CD4-positive, alpha-beta T cell treated with Interleukin-6 for 4 hours (primary cell): ENCODE results near the gene MEIS2.

ENCODE experiments used
- DNase-seq: peaks from one replicate; pipeline ENCODE4 v3.0.0-alpha.2; 2020; ENCODE audit warnings: mixed read lengths

Gene MEIS2

DNA sequence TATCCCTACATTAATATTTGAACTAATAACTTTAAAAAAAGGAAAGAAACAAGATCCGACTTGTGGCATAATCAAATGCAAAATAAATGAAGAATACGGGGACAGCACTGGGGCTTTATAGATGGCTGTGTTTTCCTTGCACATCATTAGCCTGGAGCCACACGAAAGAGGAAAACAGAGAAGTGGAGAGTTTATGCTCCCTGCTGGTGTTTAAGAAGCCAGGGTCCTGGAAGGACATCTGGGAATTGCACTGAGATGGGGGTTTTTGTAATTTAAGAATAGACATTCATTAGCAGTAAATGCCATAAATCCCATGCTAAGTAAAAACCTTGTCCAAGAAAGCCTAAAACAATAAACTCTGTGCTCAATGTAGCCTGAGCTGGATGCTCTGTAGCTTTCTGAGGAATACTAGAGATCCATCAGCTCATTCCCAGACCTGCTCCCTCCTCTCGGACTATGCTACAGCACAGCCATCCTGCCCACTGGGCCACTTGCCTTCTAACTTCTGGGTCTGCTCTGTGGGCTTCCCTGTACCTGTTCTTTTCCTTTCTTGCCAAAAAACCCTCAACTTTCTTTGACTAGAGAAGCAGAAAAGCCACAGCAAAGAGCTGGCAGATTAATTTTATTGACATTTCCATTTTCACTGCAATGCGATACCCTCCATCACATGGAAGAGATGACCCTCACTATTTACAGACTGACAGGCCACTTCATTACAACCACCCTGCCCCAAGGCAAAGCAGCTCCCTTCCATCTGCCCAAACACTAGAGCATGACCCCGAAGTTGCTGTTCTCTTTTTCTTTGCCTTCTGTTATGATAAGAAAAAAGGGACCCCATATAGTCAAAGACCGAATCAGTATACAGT is 62.3 kb downstream of the MEIS2 start:
- no peak for DNase-seq

DNA sequence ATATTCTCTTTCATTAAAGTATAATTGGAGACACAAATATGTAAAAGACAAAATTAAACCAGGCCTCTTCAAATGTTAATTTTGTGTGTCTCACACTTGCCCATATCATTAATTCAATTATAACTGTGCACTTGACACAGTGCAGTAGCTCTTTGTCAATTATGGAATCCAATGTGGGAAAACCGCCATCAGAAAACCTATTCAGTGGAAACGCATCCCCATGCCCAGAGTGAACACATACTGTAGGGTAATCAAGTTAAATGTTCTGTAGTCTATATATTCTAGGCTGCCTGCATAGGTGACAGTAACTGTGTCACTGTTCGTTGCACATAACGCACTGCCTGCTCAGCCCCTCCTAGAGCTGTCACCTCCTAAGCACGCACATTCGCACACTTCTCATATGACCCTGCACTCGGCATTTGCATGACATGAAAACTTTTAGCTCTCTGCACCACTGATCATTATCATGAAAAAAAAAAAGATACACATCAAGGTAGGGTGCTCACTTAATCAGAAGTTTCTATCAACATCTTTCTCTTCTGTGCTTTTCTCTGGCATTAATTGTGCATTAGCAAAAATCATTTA is 63.2 kb downstream of the MEIS2 start:
- no peak for DNase-seq

DNA sequence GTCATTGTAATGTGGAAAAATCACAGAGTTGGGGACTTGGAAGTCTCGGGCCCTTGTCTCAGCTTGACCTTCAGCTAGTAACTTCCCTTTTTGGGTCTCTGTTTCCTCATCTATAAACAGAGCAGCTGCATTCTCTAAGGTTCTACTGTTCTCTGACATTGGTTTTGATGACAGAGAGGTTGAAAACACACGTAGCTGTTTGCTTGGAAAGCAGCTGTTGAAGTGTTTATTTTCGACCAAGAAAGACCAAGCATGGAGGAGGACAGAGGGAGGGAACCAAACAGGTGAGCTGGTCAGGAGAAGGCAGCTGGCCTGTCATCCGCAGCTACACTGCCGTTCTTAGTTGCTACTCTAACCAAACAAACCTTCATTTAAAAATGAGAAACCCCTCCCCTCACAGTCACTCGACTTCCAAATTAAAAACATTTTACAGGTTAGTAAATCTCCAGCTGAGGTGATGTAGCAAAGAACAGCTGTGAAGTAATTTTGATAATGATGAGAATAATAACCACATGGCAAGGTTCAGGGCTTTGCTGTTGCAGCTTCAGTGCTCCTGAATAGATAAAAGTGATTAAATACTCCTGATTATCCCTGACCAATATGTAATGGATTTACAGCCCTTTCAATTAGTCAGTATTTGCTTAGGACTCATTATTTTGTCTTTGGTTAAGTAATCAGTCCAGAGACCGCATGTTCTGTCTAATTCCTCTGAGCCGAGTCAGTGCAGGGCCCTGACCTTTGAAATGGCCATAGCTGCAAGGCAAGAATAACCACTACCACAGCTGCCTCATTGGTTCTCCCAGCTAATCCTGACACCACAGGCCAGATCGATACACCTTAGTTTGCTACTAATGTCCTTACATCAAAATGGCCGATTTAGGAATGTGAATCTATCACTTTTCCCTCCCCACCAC is 65.3 kb downstream of the MEIS2 start:
- DNase-seq: no peak

DNA sequence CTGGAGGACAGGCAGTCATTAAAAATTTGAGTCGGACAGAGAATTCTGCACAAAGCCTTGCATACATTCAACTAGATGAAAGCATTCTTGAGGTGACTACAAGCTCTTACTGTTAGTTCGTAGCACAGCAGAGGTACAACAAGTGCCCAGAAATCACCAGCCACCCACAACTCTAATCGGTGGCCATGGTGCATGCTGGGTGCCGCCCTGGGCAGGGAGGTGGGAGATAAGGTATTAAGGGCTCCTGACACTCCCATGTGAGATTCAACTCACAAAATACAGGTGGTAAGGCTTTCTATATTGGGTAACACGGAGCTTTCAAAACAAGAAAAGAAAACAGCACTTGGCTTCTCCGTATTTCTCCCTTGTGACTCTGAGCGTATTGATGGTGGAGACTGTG is 66.0 kb downstream of the MEIS2 start:
- no peak for DNase-seq

DNA sequence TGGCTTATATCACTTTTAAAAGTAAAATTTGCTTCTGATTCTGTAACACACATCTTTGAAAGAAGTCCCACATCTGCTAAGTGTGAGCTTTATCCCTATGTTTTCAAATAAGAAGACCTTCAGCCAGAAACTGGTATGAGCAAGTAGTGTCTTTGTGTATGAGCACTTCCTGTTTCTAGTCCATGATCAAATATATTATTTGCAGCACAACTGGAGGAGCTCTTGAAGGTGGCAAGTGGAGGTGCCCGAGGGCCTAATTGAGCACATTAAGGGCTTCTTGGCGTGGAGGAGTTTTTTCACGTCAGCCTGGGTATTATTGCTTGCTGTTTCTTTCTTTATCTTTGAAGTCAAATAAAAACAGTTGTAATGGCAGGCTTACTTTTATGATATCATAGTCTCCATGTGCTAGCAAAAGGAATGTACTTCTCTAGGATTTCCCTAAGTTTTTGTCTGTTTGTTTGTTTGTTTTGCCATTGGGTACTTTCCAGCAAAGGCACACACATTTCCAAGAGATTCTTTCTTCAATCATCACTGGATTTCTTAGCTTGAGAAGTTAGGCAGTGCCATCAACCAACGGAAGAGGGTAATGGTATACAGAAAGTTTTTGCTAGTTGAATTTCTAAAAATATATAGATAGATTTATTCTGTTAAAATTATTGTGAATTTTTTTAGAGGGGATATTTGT is 68.1 kb downstream of the MEIS2 start:
- no peak for DNase-seq

DNA sequence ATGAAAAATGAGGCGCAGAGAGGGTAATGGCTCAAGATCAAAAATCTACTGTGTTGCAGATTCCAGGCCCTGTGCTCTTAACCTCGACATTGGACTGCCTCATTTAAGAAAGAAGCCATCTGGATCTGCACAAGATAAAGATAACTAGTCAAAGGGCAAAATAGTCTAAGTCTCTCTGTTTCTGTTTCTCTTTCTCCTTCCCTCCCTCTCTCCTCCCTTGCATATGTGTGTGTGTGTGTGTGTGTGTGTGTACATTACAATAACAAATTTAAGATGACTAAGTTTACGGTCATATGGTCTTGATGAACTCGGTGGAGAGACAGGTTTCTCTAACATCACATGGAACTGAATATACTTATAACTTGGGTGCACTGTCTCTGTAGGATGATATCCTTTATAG is 69.2 kb downstream of the MEIS2 start:
- DNase-seq: no peak

DNA sequence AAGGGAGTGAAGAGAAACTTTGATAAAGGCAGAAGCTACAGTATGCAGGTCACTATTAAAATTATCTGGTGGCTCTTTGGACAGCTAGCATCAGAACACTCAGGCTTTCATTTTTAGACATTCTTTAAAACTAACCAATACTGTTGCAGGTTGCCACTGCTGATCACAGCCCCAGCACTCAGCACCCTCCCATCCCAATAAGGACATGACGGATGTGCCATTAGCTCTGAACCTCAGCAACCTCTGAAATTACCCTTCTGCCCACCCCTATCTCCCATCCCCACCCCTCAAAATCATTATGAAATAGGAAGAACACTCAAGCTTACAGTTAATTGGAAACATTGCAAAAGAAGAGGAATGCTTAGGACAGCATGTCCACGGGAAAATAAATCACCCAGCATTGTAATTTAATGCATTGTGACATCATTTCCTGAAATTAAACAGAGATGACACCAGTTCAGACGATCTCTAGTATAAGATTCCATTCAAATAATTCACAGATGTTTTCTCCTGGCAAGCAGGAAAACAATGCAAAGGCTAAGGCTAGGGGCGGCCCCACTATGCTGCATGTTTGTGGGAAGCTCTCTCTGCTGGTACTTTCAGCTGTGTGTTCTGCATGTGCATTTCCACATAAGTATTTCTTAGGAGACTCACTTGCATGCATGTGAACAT is 71.6 kb downstream of the MEIS2 start:
- no peak for DNase-seq

DNA sequence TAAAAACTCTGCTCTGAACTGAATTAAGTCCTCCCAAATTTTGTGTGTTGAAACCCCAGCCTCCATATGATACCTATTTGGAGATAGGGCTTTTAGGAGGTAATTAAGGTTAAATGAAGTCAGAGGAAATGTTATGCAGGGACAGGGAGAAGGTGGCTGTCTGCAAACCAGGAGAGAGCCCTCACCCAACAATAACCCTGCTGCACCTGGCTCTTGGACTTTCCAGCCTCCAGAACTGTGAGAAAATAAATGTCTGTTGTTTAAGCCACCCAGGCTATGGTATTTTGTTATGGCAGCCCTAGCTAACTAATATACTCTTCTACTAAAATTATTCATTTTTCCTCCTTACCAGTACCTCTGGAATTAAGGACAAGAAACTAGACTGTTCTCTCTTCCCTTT is 79.5 kb downstream of the MEIS2 start:
- no peak for DNase-seq

DNA sequence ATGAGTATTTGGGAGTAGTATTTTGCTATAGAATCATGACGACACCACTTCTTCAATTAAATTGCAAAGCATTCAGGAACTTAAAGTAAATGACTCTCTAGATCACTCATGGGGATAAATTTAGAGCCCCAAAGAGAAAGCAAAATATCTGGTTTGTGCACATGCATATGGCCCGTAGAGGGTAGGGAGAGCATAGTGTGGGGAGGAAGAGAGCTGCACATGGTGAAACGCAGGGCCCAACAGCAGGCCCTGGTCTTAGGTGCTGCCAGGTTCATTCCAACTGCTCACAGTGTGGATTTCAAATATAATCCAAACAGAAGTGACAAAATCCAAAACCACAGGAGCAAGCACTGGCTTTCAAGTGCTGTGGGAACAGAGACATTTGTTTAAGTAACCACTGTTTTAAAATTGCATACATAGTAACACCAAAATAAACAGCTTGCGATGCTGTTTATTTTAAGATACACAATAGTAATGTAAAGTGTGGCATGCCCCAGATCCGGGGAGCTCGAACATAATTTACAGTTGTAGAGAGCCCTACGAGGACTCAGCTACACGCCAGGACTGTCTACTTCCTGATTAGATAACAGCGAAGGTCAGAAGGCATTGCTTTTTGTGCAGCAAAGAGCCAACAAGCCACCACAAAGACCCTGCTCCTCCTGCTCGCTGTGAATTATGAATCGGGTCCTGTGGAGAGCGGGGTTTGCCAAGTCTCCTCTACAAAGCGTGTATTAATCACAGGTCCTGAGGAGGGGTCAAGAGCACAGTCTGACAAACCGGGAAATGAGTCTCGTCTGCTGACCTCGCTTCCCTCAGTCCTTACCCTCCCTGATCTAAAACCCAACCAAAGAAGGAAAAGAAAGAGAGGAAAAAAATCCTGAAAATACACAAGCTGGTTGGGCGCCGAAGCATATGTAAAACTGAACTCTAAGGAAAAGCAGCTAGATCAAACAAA is 80.6 kb downstream of the MEIS2 start:
- no peak for DNase-seq

DNA sequence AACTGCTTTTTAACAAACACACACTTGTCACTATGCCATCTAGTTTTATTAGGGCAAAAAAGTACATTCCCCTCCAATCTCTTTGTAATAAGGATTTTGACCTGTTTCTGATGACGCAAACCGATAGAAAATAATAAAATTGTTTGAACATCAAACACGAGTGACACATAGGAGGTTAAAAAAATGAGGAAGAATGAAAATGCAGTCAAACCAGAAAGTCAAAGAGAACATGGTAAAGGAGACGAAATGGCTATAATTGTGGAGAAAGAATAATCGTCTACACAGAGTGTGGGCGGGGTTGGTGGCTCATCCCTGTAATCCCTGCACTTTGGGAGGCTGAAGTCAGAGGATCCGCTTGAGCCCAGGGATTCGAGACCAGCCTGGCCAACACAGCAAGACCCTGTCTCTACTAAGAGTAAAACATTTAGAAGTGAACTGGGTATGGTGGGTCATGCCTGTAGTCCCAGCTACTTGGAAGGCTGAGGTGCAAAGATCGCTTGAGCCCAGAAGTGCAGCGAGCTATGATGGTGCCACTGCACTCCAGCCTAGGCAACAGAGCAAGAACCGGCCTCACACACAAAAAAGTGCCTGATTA is 83.2 kb downstream of the MEIS2 start:
- no peak for DNase-seq

DNA sequence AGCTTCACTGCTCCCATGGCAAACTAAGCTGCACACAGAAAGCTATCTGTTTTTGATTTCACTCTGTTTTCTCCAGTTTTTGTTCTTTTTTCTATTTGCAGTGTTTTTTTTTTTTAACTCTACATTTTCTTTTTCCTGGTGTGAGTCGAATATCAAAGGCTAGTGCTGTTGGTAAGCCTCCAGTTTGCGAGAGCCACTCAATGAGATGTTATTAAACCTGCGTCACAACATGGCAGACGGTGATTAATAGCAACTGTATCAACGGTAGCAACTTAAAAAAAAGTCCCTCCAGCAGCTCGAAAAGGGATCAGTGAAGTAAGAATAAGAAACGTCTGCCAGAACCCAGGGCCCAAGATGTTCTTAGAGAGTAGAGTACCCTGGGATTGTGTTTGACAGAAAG is 84.1 kb downstream of the MEIS2 start:
- no peak for DNase-seq

DNA sequence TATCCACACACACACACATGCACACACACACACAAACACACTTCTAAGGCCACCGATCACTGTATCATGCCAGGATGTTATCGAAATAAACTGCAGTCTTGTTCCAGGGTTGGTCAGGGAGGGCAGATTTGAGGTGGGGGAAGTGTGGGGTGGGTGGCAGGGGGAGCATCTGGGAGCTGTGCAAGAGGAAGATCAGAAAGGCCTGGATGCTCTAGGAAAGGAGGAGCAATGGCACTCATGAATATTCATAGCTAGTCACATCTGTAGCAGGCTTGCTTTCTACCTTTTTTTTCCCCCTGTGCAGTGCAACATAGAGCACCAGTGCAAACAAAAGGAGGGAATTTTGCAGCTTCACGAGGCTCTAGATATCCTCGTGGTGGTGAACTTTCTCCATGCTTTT is 84.9 kb downstream of the MEIS2 start:
- no peak for DNase-seq

DNA sequence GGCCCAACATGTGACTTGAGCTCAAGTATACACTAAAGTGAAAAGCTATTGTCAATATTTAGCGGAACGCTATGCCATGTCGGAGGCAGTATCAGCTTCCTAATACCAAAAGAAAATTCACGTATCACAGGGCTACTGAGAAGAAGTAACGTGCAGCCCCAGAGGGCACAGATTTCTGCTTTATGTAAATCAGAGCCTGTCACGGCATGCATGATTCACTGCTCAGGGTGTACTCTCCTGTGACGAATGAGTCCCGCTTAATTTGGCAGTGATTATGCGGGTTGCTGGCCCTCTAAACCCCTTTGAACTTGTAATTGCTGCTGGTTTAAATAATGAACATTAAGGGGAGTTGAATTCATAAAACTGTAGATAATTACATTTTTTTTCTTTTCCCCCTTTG is 85.3 kb downstream of the MEIS2 start:
- DNase-seq: no peak

DNA sequence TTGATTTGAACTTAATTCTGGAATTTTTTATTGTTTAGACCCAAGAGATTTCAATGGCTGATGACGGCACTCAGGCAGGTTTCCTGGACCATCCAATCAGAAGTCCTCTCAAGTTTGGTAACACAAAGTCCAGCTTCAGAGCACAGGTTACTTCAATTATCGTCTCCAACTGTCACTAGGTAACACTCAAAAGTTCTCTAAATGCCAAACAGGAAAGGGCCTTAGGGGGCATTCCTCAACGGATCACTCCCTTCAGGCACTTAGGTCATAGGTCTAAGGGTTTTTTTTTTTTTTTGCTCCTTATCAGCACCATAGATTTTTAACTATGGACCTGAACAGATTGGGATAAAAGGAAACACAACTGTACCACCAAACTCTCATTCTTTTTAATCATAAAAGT is 85.8 kb downstream of the MEIS2 start:
- no peak for DNase-seq

DNA sequence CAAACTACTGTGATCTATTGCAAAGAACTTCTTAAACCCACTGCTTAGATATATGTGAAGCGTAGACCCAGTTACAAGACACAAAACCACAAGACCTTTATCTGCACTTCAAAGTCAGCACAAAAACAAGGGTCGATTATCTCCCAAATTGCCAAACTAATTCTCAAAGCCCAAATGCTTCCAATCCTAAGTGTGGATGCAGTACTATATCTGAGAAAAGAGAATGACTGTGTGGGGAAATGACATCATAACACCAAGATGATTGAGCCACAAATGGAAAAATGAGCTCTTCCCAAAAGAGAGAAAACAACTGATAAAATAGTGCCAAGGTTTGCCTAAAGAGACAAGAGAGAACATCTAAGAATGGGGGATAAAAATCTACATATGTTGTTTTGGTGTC is 86.2 kb downstream of the MEIS2 start:
- DNase-seq: no peak

DNA sequence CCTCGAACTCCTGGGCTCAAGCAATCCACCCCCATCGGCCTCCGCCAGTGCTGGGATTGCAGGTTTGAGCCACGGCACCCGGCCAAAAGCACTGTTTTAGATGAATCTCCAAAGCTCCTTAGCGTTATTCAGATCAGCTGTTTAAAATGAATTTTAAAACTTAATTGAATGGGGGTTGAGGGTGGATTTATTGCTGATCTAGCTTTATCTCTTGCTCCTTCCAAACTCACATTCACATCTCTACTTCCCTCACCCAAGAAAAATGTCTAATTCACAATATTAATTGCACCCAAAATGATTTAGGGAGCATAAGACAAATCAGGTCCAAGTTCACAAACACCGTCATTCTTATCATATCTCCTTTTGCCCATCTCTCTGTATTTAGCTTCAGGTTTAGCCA is 89.8 kb downstream of the MEIS2 start:
- DNase-seq: no peak

DNA sequence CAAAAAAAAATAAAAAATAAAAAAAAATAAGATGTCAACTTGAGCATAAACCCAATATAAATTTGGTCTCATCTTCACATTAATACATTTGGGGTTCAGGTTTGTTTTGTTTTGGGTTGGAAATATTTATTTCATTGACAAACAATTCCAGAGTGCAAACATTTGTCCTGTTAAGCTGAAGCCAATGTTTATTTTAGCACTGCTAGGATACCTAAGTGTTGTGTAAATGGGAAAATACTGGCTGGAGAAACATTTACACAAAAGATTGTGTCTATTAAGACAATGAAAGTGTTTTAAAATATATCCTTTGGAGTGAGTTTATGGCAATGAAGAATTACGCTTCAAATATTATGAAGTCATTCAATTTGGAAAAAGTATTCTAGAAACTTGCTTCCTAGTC is 91.1 kb downstream of the MEIS2 start:
- DNase-seq: no peak

DNA sequence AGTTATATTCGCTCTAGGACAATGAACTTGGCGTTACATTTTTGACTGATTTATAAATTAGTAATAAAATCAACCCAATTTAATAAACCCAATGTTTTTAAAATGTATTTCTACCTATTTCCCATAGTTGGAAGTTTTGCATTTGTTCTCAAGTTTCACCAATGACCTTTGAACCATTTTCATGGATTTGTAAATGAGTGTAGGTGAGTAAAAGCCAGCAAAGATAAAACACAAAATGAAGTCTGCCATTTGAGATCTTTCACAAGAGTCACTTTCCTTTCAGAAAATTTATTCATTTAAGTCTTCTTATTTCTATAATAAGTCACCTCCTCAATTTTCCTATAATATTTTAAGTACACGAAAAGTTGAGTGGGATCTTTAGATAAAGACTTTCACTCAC is 92.1 kb downstream of the MEIS2 start:
- no peak for DNase-seq

DNA sequence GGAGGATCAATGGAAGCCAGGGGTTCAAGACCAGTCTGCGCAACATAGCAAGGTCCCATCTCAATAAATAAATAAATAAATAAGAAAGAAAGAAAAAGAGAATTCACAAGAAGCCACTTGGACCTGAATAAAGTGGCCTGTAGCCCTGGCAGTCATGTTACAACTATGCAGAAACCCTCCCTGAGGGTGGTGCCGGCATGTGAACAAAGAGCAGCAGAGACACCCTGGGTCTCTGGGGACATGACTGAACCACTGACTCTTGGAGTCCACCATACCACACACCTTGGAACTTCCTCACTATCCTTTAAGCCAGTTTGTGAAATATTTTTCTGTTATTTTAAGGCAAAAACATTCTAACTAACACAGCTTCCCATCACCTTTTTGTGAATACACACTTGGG is 93.0 kb downstream of the MEIS2 start:
- DNase-seq: no peak

DNA sequence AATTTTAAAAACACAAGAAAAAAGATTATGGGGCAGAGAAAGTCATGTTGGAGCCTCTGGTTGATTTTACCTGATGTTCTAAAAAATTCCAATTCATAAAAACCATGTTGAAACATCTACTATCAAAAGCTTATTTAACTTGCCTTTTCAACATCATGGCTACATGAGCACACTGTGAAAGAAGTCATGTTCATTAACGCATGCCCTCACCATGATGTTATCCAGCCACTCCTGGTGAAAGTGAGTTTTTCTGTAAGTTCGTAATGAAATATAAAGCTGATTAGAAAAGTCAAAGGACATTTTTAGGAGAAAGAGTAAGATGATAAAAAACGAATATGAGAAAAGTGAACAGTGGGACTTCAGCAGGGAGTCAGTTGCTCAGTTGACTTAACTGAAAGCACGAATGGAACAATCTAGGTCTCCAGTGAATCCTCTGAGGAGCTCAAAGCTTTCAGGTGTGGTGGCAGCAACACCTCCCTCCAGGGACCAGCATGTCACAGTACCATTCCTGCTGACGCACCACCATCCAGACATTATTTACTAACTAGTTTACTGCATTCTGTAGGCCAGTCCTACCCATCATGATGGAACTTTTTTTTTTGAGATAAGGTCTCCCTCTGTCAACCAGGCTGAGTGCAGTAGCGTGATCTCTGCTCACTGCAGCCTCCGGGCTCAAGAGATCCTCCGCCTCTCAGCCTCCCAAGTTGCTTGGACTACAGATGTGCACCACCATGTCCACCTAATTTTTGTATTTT is 95.2 kb downstream of the MEIS2 start:
- no peak for DNase-seq
